Bronchus fibroblast of lung (primary cell): Measurements from ENCODE around the gene ZGPAT. TPM values are rescaled to one million over a fixed set of nuclear protein-coding genes. Genes with fewer than 3 reads are reported as not detected.

Source experiments
- total RNA-seq: library from RNA; depleted of rRNA; stranded (reverse); fragments of >200 nt; gene quantifications from 2 replicates; pipeline ENCODE4 v1.2.3, GENCODE V29; 2015

Gene ZGPAT, protein sequence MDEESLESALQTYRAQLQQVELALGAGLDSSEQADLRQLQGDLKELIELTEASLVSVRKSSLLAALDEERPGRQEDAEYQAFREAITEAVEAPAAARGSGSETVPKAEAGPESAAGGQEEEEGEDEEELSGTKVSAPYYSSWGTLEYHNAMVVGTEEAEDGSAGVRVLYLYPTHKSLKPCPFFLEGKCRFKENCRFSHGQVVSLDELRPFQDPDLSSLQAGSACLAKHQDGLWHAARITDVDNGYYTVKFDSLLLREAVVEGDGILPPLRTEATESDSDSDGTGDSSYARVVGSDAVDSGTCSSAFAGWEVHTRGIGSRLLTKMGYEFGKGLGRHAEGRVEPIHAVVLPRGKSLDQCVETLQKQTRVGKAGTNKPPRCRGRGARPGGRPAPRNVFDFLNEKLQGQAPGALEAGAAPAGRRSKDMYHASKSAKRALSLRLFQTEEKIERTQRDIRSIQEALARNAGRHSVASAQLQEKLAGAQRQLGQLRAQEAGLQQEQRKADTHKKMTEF
- total RNA-seq = 24.7 and 30.9 TPM in 2 replicates

DNA sequence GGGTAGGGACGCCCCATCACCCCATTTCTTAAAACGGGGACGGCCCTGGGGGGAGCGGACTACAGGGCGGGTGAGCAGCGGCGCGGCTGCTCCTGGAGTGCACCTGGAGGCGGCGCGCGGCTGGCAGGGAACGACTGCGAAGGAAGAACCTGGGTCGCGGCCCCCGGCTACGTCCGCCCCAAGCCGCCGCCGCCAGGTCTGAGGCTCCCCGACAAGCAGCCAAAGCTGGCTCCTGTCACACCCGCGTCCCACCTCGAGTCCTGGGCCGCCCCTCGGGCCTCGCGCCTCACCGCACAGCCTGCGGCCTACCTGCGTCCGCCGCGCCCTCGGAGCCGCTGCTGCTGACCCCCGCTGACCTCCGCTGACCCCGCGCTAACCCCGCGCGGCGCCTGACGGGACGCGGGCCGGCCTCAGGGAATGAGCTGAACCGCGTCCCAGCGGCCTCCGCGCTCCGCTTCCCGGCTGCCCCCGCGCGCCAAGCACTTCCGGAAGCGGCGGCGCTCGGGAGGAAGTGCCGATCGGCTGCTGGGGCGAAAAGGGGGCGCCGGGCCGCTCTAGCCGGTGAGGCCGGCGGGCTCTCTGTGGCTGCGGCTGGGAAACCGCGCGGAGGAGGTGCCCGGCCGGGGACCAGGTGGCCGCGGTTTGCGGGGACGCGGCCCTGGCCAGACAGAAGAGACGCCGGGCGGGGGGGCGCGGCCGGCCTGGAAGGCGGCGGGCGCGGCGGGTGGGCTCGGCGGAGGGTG lies at the start of gene ZGPAT, which contains the start of gene ARFRP1:
ZGPAT (plus strand) TSS at position 482 of the 743 bp plus-strand sequence. CDS start 542 bp downstream, outside the sequence.
ARFRP1 (minus strand) TSS at position 419 of the 743 bp plus-strand sequence. CDS start 885 bp downstream, outside the sequence.

DNA sequence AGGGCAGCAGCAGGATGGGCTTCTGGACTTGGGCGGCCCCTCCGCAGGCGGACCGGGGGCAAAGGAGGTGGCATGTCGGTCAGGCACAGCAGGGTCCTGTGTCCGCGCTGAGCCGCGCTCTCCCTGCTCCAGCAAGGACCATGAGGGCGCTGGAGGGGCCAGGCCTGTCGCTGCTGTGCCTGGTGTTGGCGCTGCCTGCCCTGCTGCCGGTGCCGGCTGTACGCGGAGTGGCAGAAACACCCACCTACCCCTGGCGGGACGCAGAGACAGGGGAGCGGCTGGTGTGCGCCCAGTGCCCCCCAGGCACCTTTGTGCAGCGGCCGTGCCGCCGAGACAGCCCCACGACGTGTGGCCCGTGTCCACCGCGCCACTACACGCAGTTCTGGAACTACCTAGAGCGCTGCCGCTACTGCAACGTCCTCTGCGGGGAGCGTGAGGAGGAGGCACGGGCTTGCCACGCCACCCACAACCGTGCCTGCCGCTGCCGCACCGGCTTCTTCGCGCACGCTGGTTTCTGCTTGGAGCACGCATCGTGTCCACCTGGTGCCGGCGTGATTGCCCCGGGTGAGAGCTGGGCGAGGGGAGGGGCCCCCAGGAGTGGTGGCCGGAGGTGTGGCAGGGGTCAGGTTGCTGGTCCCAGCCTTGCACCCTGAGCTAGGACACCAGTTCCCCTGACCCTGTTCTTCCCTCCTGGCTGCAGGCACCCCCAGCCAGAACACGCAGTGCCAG lies 11.0 kb upstream of the ZGPAT start, which contains the start of gene TNFRSF6B:
TNFRSF6B (plus strand) TSS at position 25 of the 729 bp plus-strand sequence; CDS start at position 141, 116 bp downstream.

DNA sequence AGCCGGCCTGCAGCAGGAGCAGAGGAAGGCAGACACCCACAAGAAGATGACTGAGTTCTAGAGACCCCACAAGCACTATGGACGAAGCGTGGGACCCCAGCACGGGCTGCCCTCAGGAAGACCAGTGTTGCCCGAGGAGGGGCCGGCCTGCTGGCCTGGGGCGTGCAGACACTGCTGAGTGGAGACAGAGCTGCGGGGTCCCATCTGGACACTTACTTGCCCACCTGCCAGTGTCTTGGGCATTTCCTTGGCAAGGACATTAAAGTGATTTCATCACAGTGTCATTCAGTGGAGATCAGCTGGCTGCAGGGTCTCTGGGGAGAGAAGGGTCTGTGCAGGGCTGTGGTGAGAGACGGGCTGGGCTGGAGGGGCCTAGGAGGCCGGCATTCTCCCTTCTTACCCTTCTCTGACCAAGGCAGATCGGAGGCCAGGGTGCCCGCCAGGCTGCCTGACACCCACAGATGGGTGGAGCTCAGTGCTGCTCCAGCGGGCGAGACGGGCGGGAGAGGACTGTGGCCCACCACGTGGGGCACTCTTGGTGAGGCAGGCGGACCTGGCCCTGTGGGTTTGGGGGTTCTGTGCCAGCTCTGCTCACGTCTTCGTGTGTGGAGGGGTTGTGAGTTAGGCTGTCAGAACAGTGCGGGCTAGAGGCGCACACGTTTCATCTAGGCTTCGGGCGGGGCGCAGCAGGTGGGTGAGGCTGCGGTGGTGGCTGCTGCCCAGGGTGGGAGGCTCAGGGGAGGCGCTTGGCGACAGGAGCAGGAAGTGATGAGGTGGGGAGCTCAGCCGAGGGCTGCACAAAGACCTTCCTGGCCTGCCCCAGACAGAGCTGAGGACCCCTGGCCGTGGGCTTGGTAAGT lies 28.2 kb downstream of the ZGPAT start, which contains the start of gene LIME1:
LIME1 (plus strand) TSS at position 806 of the 860 bp plus-strand sequence. CDS start 886 bp downstream, outside the sequence.

DNA sequence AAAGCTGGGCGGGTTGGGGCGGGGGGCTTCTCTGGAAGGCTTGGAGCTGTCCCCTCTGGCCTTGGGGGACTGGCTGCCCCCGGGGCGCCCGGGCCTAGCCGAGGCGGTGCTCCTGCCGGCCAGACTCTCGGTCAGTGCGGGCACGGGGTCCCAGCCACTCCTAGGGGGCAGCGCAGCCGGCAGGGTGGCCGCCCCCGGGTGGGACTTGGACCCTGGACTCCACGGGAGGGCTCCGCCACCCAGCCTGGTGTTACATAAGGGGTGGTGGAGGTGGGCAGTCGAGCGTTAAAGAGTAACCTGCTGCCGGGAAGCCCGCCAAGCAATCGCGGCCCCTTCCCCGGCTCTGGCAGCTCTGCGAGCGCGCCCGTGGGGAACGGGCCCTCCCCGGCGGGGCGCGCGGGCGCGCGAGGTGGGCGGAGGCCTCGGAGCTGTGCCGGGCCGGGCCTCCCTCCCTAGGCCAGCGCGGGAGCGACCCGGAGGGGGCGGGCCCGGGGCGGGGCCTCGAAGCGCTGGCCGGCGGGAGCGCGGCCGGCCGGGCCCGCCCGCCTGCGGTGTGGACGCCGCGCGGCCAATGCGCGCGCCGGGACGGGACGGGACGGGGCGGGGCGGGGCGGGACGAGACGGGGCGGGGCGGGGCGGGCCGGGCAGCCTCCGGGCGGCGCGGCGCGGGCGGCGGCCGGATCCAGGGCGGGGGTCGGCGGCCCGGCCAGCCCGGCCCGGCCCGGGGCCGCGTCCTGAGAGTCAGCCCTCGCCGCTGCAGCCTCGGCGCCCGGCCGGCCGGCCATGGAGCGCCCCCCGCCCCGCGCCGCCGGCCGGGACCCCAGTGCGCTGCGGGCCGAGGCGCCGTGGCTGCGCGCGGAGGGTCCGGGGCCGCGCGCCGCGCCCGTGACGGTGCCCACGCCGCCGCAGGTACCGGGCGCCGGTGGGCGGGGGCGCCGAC lies 31.6 kb downstream of the ZGPAT start, which contains the start of gene SLC2A4RG:
SLC2A4RG (plus strand) TSS at position 647 of the 940 bp plus-strand sequence; CDS start at position 784, 137 bp downstream.

Other genes with a start within 250 kb of the ZGPAT start
- not detected in 2 replicates for gene KCNQ2, start 235.4 kb upstream of the ZGPAT start, total RNA-seq
- 0.30 and 0.67 TPM in 2 replicates for gene EEF1A2, start 209.0 kb upstream of the ZGPAT start, total RNA-seq
- gene PPDPF, start 187.3 kb upstream of the ZGPAT start, total RNA-seq = 259 and 266 TPM in 2 replicates
- not detected in 2 replicates for gene PTK6, start 170.7 kb upstream of the ZGPAT start, total RNA-seq
- gene SRMS, start 160.3 kb upstream of the ZGPAT start, total RNA-seq = not detected in 2 replicates
- gene FNDC11, start 153.9 kb upstream of the ZGPAT start, total RNA-seq = 0.50 and 1.0 TPM in 2 replicates
- gene HELZ2, start 133.8 kb upstream of the ZGPAT start, total RNA-seq = 21.1 and 26.2 TPM in 2 replicates
- 9.2 and 10.9 TPM in 2 replicates for gene GMEB2, start 80.9 kb upstream of the ZGPAT start, total RNA-seq
- 62.0 and 67.4 TPM in 2 replicates for gene STMN3, start 54.6 kb upstream of the ZGPAT start, total RNA-seq
- gene RTEL1, start 49.7 kb upstream of the ZGPAT start, total RNA-seq = 14.9 and 20.7 TPM in 2 replicates
- 227 and 246 TPM in 2 replicates for gene TNFRSF6B, start 11.4 kb upstream of the ZGPAT start, total RNA-seq
- gene ARFRP1, start 63 bp upstream of the ZGPAT start, total RNA-seq = 36.8 and 41.2 TPM in 2 replicates
- 5.2 and 6.7 TPM in 2 replicates for gene LIME1, start 28.6 kb downstream of the ZGPAT start, total RNA-seq
- gene SLC2A4RG, start 31.7 kb downstream of the ZGPAT start, total RNA-seq = 88.3 and 91.0 TPM in 2 replicates
- 1.2 and 1.5 TPM in 2 replicates for gene ZBTB46, start 123.2 kb downstream of the ZGPAT start, total RNA-seq
- not detected in 2 replicates for gene ABHD16B, start 153.5 kb downstream of the ZGPAT start, total RNA-seq
- gene TPD52L2, start 157.2 kb downstream of the ZGPAT start, total RNA-seq = 124 and 128 TPM in 2 replicates
- 23.8 and 27.4 TPM in 2 replicates for gene DNAJC5, start 187.1 kb downstream of the ZGPAT start, total RNA-seq
- 26.7 and 27.6 TPM in 2 replicates for gene UCKL1, start 248.4 kb downstream of the ZGPAT start, total RNA-seq